BLaER1 treated with 17β-estradiol and CSF1 and Interleukin-3, amounts not matched to agents 10 nM and 100 nM (cell line): ENCODE measurements around the gene ABT1.

ENCODE experiments used
- H3K27ac ChIP-seq, 11 experiments: shearing (Covaris generic); formaldehyde crosslinking; 2 replicates each; pipeline ENCODE4 v1.8.1; 2022
- H3K27me3 ChIP-seq, 11 experiments: shearing (Covaris generic); formaldehyde crosslinking; 2 replicates each; pipeline ENCODE4 v1.8.1; 2022
- H3K36me3 ChIP-seq, 11 experiments: shearing (Covaris generic); formaldehyde crosslinking; 2 replicates each; pipeline ENCODE4 v1.8.1; 2022
- H3K4me1 ChIP-seq, 10 experiments: shearing (Covaris generic); formaldehyde crosslinking; 2 replicates each; pipeline ENCODE4 v1.8.1; 2022
- H3K4me2 ChIP-seq, 11 experiments: shearing (Covaris generic); formaldehyde crosslinking; 2 replicates each; pipeline ENCODE4 v1.8.1; 2022
- H3K4me3 ChIP-seq, 10 experiments: shearing (Covaris generic); formaldehyde crosslinking; 2 replicates each; pipeline ENCODE4 v1.8.1; 2022
- H3K9ac ChIP-seq, 11 experiments: shearing (Covaris generic); formaldehyde crosslinking; 2 replicates each; pipeline ENCODE4 v1.8.1; 2022
- H3K9me3 ChIP-seq, 11 experiments: shearing (Covaris generic); formaldehyde crosslinking; replicated peaks in 1 of 11; 2 replicates each; pipeline ENCODE4 v1.8.1; 2022
- H4K20me1 ChIP-seq, 11 experiments: shearing (Covaris generic); formaldehyde crosslinking; 2 replicates each; pipeline ENCODE4 v1.8.1; 2022
- Cebpa-rat ChIP-seq, 11 experiments: shearing (Covaris generic); IDR thresholded peaks; 2 replicates each; pipeline ENCODE4 v1.8.1; 2022

ABT1 gene

GRCh38 chr6:26569433-26569764, 27.4 kb upstream of the ABT1 start:
- 0 out of 22 replicates have a peak overlapping the region, but pooled peaks of 2 of the 11 experiments have one; percentile 14 to 28 for H3K9ac ChIP-seq
- H3K27ac ChIP-seq: no peak overlapping the region
- no peaks in the 10 kb centered on the region for H4K20me1 ChIP-seq
- peak overlapping the region; percentile 36 to 82 (median 67); a peak in 21 of 22 replicates for H3K4me2 ChIP-seq
- TF ChIP-seq Cebpa-rat (IDR thresholded peaks at IDR 0.05): no peak
- no peaks in the 10 kb centered on the region for H3K36me3 ChIP-seq
- peaks cover 0 to 28% (median 21%) of the 10 kb centered on the region in 10 experiments; a peak in 18 of 20 replicates for H3K4me1 ChIP-seq
- H3K27me3 ChIP-seq: no peaks in the 10 kb centered on the region
- H3K4me3 ChIP-seq: peak overlapping the region; percentile 23 to 74 (median 66); a peak in 17 of 20 replicates
- peaks cover 0 to 7% (median 0%) of the 10 kb centered on the region in 11 experiments; a peak in 4 of 22 replicates for H3K9me3 ChIP-seq

- H3K4me2 ChIP-seq: peak overlapping the region in 8 of 11 experiments; percentile 10 to 68 (median 28); a peak in 5 of 22 replicates
- no peak overlapping the region for H3K9ac ChIP-seq
- H3K9me3 ChIP-seq: peaks cover 0 to 7% (median 0%) of the 10 kb centered on the region in 11 experiments; a peak in 4 of 22 replicates
Measured at GRCh38 chr6:26570027-26570809, 26.5 kb upstream of the ABT1 start.

GRCh38 chr6:26571592-26572296, 25.0 kb upstream of the ABT1 start:
- H3K27ac ChIP-seq: peak overlapping the region in 10 of 11 experiments; percentile 6 to 80 (median 63); a peak in 19 of 22 replicates

More at GRCh38 chr6:26570027-26570809, 26.5 kb upstream of the ABT1 start:
- no peak for TF ChIP-seq Cebpa-rat (IDR thresholded peaks at IDR 0.05)
- H3K4me3 ChIP-seq: no peak overlapping the region
- peaks cover 0 to 26% (median 19%) of the 10 kb centered on the region in 10 experiments; a peak in 18 of 20 replicates for H3K4me1 ChIP-seq
- H4K20me1 ChIP-seq: no peaks in the 10 kb centered on the region
- H3K27ac ChIP-seq: no peak overlapping the region
- H3K36me3 ChIP-seq: no peaks in the 10 kb centered on the region
- H3K27me3 ChIP-seq: no peaks in the 10 kb centered on the region

GRCh38 chr6:26575494-26575939, 21.2 kb upstream of the ABT1 start:
- no peak overlapping the region; a peak in 1 of 22 replicates for H3K4me2 ChIP-seq
- no peak overlapping the region for H3K4me3 ChIP-seq
- no peaks in the 10 kb centered on the region for H4K20me1 ChIP-seq
- 0 out of 22 replicates have a peak, but pooled peaks cover 0 to 4% (median 0%) of the 10 kb centered on the region in 11 experiments for H3K27me3 ChIP-seq
- H3K36me3 ChIP-seq: no peaks in the 10 kb centered on the region
- H3K27ac ChIP-seq: no peak overlapping the region
- peaks cover 5 to 32% (median 21%) of the 10 kb centered on the region in 10 experiments; a peak in 18 of 20 replicates for H3K4me1 ChIP-seq
- H3K9ac ChIP-seq: no peak overlapping the region
- TF ChIP-seq Cebpa-rat (IDR thresholded peaks at IDR 0.05): no peak
- peaks cover 19 to 24% (median 20%) of the 10 kb centered on the region in 11 experiments for H3K9me3 ChIP-seq

More at GRCh38 chr6:26571592-26572296, 25.0 kb upstream of the ABT1 start:
- Histone ChIP-seq H3K27me3 (no peaks in the 10 kb centered on the region), H3K9me3 (no peaks in the 10 kb centered on the region), H3K9ac (peak overlapping the region; percentile 59 to 79 (median 74); a peak in 21 of 22 replicates), H3K36me3 (no peaks in the 10 kb centered on the region), H4K20me1 (no peaks in the 10 kb centered on the region), H3K4me1 (peaks cover 0 to 37% (median 22%) of the 10 kb centered on the region in 10 experiments; a peak in 15 of 20 replicates), H3K4me3 (peak overlapping the region; percentile 55 to 74 (median 64)), H3K4me2 (peak overlapping the region; percentile 45 to 90 (median 69))
- TF ChIP-seq Cebpa-rat (IDR thresholded peaks at IDR 0.05): no peak

- Histone ChIP-seq H3K9ac (no peak overlapping the region), H3K36me3 (no peaks in the 10 kb centered on the region), H3K4me1 (peaks cover 5 to 36% (median 21%) of the 10 kb centered on the region in 10 experiments; a peak in 18 of 20 replicates), H3K27me3 (0 out of 22 replicates have a peak, but pooled peaks cover 0 to 4% (median 0%) of the 10 kb centered on the region in 11 experiments), H4K20me1 (no peaks in the 10 kb centered on the region), H3K9me3 (peaks cover 19 to 24% (median 20%) of the 10 kb centered on the region in 11 experiments), H3K4me2 (peak overlapping the region in 4 of 11 experiments; percentile 75 to 91 (median 82); a peak in 9 of 22 replicates), H3K27ac (peak overlapping the region in 2 of 11 experiments; percentile 56 to 63; a peak in 2 of 22 replicates), H3K4me3 (no peak overlapping the region)
- TF ChIP-seq Cebpa-rat (IDR thresholded peaks at IDR 0.05): no peak
Measured at GRCh38 chr6:26576407-26576843, 20.3 kb upstream of the ABT1 start.

GRCh38 chr6:26576929-26577719, 19.6 kb upstream of the ABT1 start:
- H3K36me3 ChIP-seq: no peaks in the 10 kb centered on the region
- peak overlapping the region; percentile 42 to 91 (median 63) for H3K4me2 ChIP-seq
- no peaks in the 10 kb centered on the region for H4K20me1 ChIP-seq
- H3K4me3 ChIP-seq: peak overlapping the region in 5 of 10 experiments; percentile 34 to 49 (median 38); a peak in 11 of 20 replicates
- TF ChIP-seq Cebpa-rat (IDR thresholded peaks at IDR 0.05): no peak
- peak overlapping the region in 3 of 11 experiments; percentile 32 to 49 (median 41); a peak in 4 of 22 replicates for H3K9ac ChIP-seq
- peaks cover 19 to 24% (median 20%) of the 10 kb centered on the region in 11 experiments for H3K9me3 ChIP-seq
- peak overlapping the region in 5 of 11 experiments; percentile 28 to 63 (median 47); a peak in 9 of 22 replicates for H3K27ac ChIP-seq
- H3K27me3 ChIP-seq: 0 out of 22 replicates have a peak, but pooled peaks cover 0 to 4% (median 0%) of the 10 kb centered on the region in 11 experiments
- peaks cover 5 to 38% (median 18%) of the 10 kb centered on the region in 10 experiments; a peak in 18 of 20 replicates for H3K4me1 ChIP-seq

GRCh38 chr6:26577720-26578072, 19.1 kb upstream of the ABT1 start:
- peak overlapping the region in 4 of 11 experiments; percentile 28 to 63 (median 52); a peak in 7 of 22 replicates for H3K27ac ChIP-seq
- H4K20me1 ChIP-seq: no peaks in the 10 kb centered on the region
- peaks cover 5 to 38% (median 16%) of the 10 kb centered on the region in 10 experiments; a peak in 18 of 20 replicates for H3K4me1 ChIP-seq
- no peak for TF ChIP-seq Cebpa-rat (IDR thresholded peaks at IDR 0.05)
- H3K9ac ChIP-seq: peak overlapping the region in 2 of 11 experiments; percentile 32 to 41; a peak in 2 of 22 replicates
- H3K4me2 ChIP-seq: peak overlapping the region; percentile 42 to 91 (median 63)
- H3K27me3 ChIP-seq: 0 out of 22 replicates have a peak, but pooled peaks cover 0 to 4% (median 0%) of the 10 kb centered on the region in 11 experiments
- H3K4me3 ChIP-seq: peak overlapping the region in 4 of 10 experiments; percentile 38 to 49 (median 38); a peak in 8 of 20 replicates
- H3K36me3 ChIP-seq: no peaks in the 10 kb centered on the region
- H3K9me3 ChIP-seq: peaks cover 19 to 24% (median 20%) of the 10 kb centered on the region in 11 experiments
